NCI-H2196 treated with DMSO at 0.1 percent for 48 hours (cell line): Measurements from ENCODE around the gene ZNF782.
"Not testable (repeated sequence)": the region's sequence is repeated elsewhere in the genome, so short reads cannot be mapped to it uniquely, and the experiment has no call there.

Experiments
- DNase-seq: peaks from one replicate; lab custom pipeline; 2025; ENCODE audit not compliant: unreplicated experiment; lab: John Stamatoyannopoulos, UW

The ZNF782 gene

DNA sequence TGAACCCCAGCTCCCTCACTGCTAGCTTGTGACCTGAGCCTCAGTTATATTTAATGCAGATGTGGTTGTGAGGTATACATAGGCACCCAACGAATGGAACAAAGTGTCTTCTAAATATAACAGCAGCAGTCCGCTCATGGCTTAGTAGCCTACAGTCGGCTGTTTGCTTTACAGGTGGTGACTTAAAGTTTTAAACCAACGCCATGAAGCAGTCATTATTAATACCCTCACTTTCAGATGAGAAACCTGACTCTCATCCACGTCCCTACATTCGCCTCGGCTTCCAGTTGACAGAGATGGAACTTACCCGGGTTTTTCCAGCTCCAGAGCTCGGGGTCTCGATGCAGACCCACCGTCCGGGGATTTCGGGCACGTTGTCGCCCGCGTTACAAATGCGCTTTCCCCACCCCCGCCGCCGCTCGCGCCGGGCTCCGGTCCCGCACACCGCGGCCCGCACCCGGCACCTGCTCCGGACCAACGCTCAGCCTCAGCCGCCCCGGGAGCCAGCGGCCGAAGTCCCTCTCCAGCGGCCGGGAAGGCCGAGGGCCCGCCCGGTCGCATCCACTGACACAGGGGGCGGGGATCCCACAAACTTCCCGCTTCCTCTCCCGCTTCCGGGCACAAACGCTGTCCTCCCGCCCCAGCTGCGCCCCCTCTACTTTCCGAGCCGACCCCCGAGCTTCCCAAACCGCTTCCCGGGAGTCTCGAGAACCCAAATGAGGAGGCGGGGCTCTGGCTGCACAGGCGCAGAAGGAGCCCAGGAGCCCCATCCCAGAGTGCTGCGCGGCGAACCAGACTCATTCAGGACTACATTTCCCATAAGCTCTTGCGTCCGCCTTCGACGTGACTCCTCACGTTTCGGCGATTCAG lies at the start of gene ZNF782:
TSS of gene ZNF782 (minus strand) at position 734 of the 870 bp plus-strand sequence. CDS start 2,553 bp downstream, outside the sequence.
- DNase-seq, result peak; percentile 91

DNA sequence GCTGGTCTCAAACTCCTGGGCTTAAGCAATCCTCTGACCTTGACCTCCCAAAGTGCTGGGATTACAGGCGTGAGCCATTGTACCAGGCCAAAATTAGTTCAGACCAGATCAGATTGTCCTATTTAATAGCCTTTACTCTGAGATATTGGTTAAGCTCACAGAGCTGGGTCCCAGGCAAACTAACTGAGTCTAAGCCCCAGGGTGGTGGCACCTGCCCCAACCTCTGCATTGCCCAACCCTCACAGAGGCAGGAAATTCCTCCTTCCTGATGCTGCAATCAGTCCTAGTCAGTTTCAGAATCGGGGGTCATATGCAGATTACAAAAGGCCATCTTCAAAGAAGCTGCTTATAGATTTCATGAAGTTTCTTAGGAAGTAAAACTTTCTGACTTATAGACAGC lies 45.7 kb upstream of the ZNF782 start:
- not testable (repeated sequence) for DNase-seq

DNA sequence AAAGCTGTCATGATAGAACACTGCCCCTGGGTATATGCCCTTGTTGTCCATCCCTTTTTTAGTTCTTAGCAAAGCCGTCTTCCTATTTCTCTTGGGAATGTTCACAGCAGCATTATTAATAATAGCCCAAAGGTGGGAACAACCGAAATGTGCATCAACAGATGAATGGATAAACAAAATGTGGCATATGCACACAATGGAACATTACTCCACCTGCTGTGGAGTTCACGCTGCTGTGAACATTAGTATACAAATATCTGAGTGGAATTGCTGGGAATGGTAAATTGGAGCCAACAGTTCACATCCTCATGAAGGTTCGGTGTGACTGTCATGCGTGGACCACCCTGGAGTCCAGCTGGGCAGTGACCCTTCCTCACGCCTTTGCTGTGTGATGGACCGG lies 37.8 kb upstream of the ZNF782 start:
- DNase-seq, result no peak

GRCh38 chr9:96888591-96888990 lies 34.3 kb upstream of the ZNF782 start:
- DNase-seq, result no peak

DNA sequence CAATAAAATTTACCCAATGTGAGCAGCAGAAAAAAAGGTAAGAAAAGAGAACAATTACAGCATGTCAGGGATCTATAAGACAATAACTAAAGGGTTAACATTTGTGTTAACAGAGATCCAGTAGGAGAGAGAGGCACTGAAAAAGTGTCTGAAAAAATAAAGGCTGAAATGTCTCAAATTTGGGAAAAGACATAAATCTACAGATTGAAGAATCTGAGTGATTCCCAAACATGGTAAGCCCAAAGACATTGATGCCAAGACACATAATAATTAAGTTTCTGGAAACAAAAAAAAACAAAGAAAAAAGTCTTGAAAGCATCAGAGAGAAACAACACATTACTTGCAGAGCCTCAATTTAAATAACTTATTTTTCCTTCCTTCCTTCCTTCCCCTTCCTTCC lies 31.1 kb upstream of the ZNF782 start:
- DNase-seq, result no peak

DNA sequence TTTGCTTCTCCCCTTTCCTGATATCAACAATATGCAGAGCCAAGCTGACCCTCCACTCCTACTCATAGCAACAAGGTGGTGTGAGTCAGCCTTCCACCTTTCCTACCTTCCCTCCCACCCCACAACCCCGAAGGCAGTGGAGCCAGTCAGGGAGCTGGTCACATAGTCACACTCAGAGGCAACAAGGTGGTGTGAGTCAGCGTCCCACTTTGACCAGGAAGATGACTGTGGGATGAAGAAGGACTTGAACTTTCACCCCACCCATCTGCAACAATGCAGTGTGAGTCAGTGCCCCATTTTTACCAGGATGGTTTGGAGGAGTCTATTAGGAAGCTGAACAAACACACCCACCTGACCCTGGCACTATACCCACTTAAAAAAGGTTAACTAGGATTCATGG lies 30.1 kb upstream of the ZNF782 start:
- DNase-seq, result no peak

- DNase-seq, result no peak
Observed at GRCh38 chr9:96883922-96884321, 29.6 kb upstream of the ZNF782 start.

DNA sequence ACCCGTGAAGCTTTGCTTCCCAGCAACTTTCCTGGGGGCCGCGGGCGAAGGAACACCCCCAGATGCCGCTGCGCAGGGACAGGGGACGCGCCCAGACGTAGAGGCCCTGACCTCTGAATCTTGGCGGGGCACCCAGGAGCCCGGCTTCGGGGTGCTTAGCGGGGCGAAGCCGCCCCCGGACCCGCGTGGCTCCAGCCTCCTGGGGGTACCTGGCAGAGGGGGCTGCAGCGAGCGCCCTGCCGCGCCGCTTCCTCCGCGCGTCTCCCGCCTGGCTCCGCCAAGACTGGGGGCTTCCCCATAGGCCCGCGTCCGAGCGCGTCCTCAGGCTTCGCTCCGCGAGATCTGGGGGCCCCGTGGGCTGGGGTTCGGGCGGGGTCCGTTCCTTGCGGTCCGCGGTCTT lies 23.0 kb upstream of the ZNF782 start:
- DNase-seq, result no peak

- DNase-seq, result peak; percentile 79
Observed at GRCh38 chr9:96875461-96876142, 21.3 kb upstream of the ZNF782 start.

GRCh38 chr9:96874947-96875460 lies 20.7 kb upstream of the ZNF782 start:
- peak; percentile 29 for DNase-seq

GRCh38 chr9:96874201-96874785 lies 20.0 kb upstream of the ZNF782 start:
- no peak for DNase-seq

DNA sequence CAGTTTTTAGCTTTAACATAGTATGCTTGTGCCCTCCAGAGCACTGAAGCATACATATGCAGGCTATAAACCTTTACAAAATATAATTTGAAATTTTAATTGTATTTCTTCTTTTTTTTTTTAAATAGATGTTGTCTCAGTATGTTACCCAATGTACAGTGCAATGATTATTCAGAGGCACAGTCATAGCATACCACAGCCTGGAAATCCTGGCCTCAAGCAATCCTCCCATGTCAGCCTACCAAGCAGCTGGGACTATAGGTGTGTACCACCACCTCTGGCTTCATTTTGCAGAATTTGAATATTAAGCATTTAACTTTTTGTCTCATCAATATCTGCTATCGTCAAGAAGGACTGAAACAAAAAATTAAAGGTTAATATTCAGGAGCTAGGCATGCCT lies 16.9 kb upstream of the ZNF782 start:
- DNase-seq, result no peak

- no peak for DNase-seq
Observed at GRCh38 chr9:96868709-96869108, 14.4 kb upstream of the ZNF782 start.

- no peak for DNase-seq
Observed at GRCh38 chr9:96867079-96867804, 12.9 kb upstream of the ZNF782 start.

DNA sequence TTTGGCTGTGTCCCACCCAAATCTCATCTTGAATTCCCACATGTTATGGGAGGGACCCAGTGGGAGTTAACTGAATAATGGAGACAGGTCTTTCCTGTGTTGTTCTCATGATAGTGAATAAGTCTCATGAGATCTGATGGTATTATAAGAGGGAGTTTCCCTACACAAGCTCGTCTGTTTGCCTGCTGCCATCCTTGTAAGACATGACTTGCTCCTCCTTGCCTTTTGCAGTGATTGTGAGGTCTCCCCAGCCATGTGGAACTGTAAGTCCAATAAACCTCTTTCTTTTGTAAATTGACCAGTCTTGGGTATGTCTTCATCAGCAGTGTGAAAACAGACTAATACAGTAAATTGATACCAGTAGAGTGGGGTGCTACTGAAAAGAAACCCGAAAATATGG lies 10.9 kb upstream of the ZNF782 start:
- not testable (repeated sequence) for DNase-seq

- no peak for DNase-seq
Observed at GRCh38 chr9:96859461-96860198, 5.3 kb upstream of the ZNF782 start.

DNA sequence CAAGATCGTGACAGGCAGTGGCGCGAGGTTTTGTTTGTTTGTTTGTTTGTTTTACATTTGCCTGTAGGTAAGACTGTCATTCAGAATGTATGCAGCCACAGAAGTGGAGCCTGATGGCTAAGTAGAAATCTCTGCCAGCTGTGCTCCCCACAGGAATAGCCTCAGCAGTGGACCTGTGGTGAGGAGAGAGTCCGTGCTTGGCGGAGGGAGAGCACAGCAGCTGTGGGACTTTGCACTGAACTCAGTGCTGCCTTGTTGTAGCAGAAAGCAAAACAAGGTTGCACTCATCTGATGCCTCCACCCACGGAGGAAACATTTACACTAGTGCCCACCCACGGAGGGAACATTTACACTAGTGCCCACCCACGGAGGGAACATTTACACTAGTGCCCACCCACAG lies 4.4 kb upstream of the ZNF782 start:
- no peak for DNase-seq

DNA sequence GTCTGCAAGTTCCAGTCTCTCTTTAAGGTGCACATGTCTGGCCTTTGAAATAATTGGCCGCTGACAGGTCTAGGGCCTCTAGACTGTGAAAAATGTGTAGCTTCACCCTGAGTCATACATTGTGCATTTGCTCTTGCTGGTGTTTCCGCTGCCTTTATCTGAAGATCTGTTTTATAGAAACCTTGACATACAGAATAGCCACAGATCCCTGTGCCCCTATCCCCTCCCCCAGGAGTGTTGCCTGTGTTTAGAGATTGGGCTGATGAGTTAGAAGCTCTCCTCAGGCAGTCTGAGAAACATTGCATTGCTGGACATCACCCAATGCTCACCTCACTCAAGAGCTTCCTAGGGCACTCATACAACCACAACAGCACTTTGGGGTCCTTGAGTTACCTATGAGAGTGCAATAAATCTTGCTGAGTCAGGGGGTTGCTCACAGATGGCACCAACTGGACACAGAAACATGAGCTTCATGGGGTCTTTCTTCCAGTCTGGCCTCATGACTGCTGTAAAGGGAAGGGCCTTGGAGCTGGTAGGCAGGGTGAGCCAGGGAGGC lies 3.8 kb upstream of the ZNF782 start:
- DNase-seq, result no peak

- peak; percentile 29 for DNase-seq
Observed at GRCh38 chr9:96856363-96857286, 2.3 kb upstream of the ZNF782 start.
